Endometrium (tissue), 2 donors: ENCODE measurements around the gene TUBAL3.

Source experiments
- FAIRE-seq: peaks from 2 replicates; lab custom pipeline; 2012; peaks lifted over from hg19 to GRCh38; lab: Jason Lieb, UNC
- donor health status: control.
- donor health status: control.

TUBAL3 gene

GRCh38 chr10:5404208-5405041, at the start of gene TUBAL3:
TSS of gene TUBAL3 (minus strand) at chr10:5404828. CDS start at chr10:5404792, 36 bp downstream.
- no peak for FAIRE-seq

DNA sequence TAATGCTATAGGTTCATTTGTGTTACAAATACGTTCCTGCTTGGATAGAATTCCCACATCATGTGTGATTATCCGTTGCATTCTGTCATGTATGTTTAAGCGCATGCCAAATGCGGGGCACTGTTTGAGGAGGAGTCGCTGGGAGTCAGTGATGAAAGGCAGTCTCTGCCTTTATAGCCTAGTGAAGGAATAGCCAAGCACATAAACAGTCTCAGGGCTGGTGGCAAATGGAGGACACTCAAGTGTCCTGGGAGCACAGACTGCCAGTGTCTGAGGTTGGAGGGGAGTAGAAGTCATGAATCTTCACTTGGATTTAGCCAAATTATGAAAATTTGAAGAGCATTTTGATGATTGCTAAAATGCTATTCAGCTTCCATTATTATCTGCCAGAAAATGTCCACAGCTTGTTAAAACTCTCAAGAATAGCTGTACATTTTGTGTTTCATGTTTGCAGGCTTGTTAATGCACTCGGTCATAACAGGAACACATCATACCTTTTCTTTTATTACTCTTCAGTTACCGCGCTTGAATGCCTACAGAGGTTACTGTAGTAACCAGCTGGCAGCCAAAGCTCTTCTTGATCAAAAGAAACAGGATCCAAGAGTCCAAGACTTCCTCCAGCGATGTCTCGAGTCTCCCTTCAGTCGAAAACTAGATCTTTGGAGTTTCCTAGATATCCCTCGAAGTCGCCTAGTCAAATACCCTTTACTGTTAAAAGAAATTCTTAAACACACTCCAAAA, 49.3 kb upstream of the TUBAL3 start:
- FAIRE-seq: no peak

GRCh38 chr10:5450605-5451384, 46.2 kb upstream of the TUBAL3 start:
- FAIRE-seq: no peak

DNA sequence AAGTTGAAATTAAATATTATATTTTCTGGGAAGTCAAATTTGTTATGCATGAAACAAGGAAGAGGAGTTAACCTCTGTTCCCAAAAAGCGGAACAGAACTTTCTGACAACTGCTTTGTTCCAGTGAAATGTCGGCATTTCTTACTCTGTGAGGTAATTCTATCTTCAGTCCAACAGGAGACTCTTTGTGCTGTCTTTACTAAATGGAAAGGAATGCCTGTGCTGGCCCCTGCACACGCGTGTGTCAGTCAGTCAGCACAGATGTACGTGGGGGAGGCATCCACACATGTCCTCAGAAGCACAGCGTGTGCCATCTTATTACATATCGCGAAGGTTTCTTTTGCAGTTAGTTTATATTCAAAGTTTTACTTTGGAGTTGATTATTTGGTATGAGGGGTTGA, 45.2 kb upstream of the TUBAL3 start:
- FAIRE-seq: no peak

DNA sequence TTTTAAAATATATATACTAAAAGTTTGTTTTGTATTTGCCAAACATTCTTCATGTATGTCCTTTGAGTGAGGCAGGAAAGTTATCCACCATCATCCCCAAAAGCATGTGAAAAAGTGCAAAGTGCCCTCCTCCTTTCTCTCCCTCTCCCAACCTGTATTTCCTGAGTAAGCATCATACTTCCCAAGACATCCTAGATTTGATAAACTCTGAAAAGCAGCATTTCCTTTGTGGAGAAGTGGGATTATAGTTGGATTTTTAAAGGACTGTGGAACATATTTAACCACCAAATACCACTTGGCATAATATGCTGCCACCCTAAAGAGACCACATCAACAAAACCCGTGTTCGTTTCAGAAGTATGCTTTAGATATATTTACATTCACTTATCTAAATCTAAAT, 44.6 kb upstream of the TUBAL3 start:
- no peak for FAIRE-seq

DNA sequence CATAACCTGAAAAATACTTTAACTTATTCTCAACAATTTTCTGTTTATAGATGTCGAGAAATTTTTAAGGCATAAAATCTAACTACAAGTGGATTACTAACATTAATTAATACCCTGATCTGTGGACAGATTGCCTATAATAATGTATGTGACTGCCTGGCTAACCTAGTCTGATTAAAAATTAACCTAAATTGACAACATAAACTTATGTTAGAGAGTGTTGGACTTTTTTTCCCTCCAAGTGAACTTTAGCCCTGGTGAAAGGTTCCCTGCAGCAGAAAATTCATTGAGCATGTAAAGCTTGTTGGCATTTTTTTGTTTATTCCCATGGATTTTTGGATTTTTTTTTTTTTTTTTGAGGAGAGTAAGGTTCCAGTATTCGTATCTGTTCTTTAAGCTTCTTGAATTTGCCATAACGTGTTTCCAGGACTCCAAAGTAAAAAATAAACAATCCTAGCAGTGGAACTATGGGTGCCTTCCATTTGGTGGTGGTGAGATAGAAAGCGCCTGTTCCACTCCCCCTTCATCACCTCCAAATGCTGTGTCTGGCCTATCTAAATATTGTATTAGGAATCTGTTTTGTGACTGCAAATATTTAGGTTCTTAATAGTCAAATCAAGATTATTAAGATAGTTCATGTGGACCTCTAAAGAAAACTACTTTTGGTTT, 43.8 kb upstream of the TUBAL3 start:
- no peak for FAIRE-seq

GRCh38 chr10:5447611-5448071, 43.0 kb upstream of the TUBAL3 start:
- FAIRE-seq: peak; percentile 35

- FAIRE-seq: peak; percentile 58
Measured at GRCh38 chr10:5447056-5447455, 42.4 kb upstream of the TUBAL3 start.

GRCh38 chr10:5446390-5446926, 41.8 kb upstream of the TUBAL3 start:
- FAIRE-seq: peak; percentile 48

DNA sequence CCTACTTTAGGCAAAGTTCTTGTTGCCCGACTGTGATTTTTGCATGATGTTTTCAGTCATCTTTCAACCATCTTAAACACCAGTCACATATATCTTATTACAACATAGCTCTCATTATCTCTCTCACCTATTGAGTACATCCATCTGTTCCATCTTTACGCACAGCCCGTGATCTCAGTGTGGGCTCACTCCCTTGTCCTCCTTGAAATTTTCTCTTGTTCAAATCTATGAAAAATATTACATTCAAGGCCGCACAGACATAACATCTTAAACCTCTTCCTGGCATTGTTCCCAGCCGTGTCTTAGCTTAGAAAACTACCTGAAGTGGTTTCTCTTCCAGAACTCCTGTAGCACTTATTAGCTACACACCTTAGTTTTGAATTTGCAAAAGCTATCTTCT, 40.4 kb upstream of the TUBAL3 start:
- no peak for FAIRE-seq

DNA sequence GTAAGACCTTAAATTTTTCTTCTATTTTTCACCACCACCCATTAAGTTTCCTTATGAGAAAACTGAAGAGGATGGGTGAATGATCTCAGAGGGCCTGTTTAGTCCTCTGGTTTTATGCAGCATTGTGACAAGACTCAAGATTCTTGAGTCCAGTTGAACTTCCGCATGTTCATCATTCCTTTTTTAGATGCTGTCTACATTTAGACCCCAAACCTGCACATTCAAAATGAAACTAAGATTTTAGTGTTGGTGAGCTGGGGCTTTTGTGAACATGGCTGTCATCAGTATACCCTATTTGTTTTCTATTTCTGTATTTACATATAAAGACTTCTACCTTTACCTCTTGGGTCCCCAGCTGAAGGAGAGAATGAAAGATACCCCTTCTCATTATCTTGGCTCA, 38.8 kb upstream of the TUBAL3 start:
- no peak for FAIRE-seq

DNA sequence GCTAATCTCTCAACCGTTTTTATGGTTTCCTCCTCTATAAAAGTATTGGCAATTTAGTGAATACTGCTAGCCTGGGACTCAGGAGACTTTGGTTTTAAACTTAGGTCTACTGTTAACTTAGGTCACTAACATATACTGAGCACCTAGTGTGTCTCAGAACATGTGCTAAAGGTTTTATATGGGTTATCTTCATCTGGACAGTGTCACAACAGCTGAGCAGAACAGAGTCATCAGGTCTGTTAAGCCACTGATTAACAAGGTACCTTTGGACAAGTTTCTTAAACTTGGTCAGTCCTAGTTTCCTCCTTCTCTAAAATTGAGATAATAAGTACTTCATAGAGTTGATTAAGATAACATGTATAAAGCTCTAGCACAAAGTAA, 38.4 kb upstream of the TUBAL3 start:
- no peak for FAIRE-seq

GRCh38 chr10:5442065-5442989, 37.7 kb upstream of the TUBAL3 start:
- peak; percentile 89 for FAIRE-seq

DNA sequence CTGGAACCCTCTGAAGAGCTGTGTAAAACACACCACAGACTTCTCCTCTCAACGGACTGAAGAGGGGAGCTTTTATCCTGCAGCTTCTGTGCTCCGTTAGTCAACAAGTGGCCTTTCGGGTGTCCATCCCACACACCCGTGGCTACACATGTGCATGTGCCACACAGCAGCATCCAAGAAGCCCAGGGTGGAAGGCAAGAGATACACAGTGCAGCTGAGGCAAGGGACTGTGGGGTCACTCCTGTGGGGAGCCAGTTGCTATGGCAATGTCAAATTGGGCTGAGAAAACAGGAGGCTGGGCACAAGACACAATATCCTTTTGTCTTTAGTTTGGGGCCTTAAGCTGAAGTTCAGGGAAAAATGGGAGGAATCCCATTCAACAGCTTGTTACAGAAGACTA, 36.5 kb upstream of the TUBAL3 start:
- no peak for FAIRE-seq

- no peak for FAIRE-seq
Measured at GRCh38 chr10:5440206-5440605, 35.6 kb upstream of the TUBAL3 start.

GRCh38 chr10:5435328-5435727, 30.7 kb upstream of the TUBAL3 start:
- FAIRE-seq: no peak

DNA sequence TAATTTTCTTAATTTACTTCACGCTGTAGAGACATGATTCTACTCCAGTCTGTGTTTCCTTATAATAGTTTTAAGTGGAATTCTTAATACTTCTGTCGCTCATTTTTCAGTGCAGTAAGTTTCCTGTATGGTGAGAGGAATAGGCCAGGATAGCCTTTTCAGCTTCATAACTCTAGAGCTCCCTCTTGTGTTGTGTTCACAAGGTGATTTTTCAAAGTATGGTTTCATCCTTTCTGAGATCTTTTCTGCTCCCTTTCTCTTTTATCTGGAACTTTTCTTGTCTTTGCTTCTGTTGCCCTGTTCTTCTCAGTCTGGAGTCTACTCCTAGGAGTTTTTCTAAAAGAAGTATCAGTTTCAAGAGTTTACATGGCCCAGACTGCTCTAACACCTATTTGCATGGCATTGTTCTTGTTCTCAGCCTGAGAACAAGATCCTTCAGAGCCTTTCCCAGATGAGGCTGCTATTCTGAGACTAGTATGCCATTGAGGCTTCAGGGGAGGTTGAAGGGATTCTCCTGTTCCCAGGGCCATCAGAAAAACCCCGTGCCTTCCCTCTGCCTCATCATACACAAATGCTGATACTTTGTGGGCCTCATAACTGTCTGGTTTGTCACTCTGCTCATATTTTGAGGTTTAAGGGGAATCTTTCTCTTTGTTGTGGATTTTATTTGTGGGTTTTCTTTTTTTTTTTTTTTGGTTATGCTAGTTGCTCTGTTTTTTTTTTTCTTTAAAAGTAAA, 29.6 kb upstream of the TUBAL3 start:
- FAIRE-seq: peak; percentile 21

GRCh38 chr10:5433182-5433581, 28.6 kb upstream of the TUBAL3 start:
- no peak for FAIRE-seq

DNA sequence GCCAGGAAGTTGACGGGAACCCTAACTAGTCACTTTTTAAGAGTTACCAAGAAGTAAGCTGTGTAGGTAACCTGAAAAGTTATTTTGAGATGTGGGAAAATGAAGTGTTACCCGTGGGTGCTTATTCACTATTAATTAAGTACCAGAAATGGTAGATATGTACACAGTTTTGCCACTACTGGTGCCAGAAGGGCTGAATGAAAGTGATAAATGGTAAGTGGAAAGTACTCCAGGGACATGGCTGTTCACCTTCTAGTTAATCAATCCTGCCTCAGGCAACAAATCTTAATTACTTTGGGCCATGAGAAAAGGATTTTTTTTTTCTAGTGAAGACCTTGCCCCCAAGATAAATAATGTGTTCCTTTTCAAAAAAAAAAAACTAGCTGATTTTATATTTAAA, 23.5 kb upstream of the TUBAL3 start:
- no peak for FAIRE-seq

GRCh38 chr10:5424751-5425150, 20.1 kb upstream of the TUBAL3 start:
- no peak for FAIRE-seq
